Suprapubic skin (tissue), 4 donors: Measurements from ENCODE around the gene DTNB. TPM values are rescaled to one million over a fixed set of nuclear protein-coding genes. Genes with fewer than 3 reads are reported as not detected.
"Not testable (repeated sequence)": the region's sequence is repeated elsewhere in the genome, so short reads cannot be mapped to it uniquely, and the experiment has no call there.

Experiments used
- DNase-seq, 2 donors: peaks; one replicate each; pipeline ENCODE4 v3.0.0-alpha.2; 2019; ENCODE audit warnings: low spot score in 2 of 2
- H3K27ac ChIP-seq: fragments of 200-600 bp; sonication (generic); one replicate; pipeline ENCODE4 v1.5.1; 2019
- H3K27me3 ChIP-seq: fragments of 200-600 bp; sonication (generic); one replicate; pipeline ENCODE4 v1.5.1; 2019
- H3K36me3 ChIP-seq: fragments of 200-600 bp; sonication (generic); one replicate; pipeline ENCODE4 v1.5.1; 2019
- H3K4me1 ChIP-seq: fragments of 200-600 bp; sonication (generic); one replicate; pipeline ENCODE4 v1.5.1; 2019
- H3K4me3 ChIP-seq: fragments of 200-600 bp; sonication (generic); one replicate; pipeline ENCODE4 v1.5.1; 2019; ENCODE audit warnings: mild to moderate bottlenecking
- H3K9me3 ChIP-seq: fragments of 200-600 bp; sonication (generic); one replicate; pipeline ENCODE4 v1.5.1; 2019
- EP300 ChIP-seq: sonication (generic); formaldehyde crosslinking; IDR thresholded peaks from one replicate; pipeline ENCODE4 v1.6.1; 2017; ENCODE audit warnings: antibody characterized with exemption
- POLR2A ChIP-seq, 2 donors: fragments of 450-650 bp; IDR thresholded peaks; one replicate each; pipeline ENCODE4 v1.6.1; 2017; ENCODE audit warnings: antibody characterized with exemption in 2 of 2, mild to moderate bottlenecking in 2 of 2, moderate library complexity in 2 of 2
- POLR2AphosphoS5 ChIP-seq, 3 donors: sonication (generic); formaldehyde crosslinking; IDR thresholded peaks; one replicate each; pipeline ENCODE4 v1.6.1; 2017; ENCODE audit warnings: antibody characterized with exemption in 3 of 3
- WGBS: methylation state at CpG from one replicate; pipeline ENCODE4 v1.1.5; 2018; 5-methylcytosine and 5-hydroxymethylcytosine counted together
- total RNA-seq, 4 donors: library from RNA; depleted of rRNA; stranded (reverse); fragments of >200 nt; gene quantifications; one replicate each; pipeline ENCODE4 v1.1.0, GENCODE V29; 2016
- TF ChIP-seq, protein P1 (sequence below), 2 donors: fragments of 200-600 bp in 1 of 2; fragments of 450-650 bp in 1 of 2; sonication (generic) in 1 of 2; IDR thresholded peaks; one replicate each; pipeline ENCODE4 v1.5.1; 2016 to 2019; ENCODE audit warnings: antibody characterized with exemption in 2 of 2, mild to moderate bottlenecking in 1 of 2, moderate library complexity in 1 of 2

The DTNB gene
- total RNA-seq, 4 donors from 2014 or later, result 11.8 to 40.1 (median 24.1) TPM

DNA sequence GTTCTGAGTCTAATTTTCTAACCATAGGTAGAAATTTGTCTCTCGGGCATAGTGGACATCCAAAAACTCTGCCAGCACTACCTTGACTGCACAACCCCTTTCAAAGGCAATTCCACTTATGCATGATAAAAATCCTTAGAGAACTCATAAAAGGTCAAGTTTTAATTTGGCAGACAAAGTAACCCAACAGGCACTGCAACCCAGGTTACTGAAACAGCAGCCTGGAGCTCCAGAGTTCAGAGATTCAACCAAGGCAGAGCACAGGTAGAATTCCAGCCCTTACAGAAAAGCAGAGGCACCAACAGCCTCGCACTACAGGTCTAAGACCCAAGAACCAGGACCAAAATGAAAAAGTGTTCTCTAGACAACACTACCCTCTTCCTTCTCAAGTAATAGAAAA lies 1.8 kb downstream of the DTNB start:
- H3K9me3 ChIP-seq, result no peaks in the 10 kb centered on the region
- WGBS, result 61% methylated on average over 2 of the region's 2 CpGs
- peaks cover 20% of the 10 kb centered on the region for H3K4me1 ChIP-seq
- TF ChIP-seq, protein P1, sequence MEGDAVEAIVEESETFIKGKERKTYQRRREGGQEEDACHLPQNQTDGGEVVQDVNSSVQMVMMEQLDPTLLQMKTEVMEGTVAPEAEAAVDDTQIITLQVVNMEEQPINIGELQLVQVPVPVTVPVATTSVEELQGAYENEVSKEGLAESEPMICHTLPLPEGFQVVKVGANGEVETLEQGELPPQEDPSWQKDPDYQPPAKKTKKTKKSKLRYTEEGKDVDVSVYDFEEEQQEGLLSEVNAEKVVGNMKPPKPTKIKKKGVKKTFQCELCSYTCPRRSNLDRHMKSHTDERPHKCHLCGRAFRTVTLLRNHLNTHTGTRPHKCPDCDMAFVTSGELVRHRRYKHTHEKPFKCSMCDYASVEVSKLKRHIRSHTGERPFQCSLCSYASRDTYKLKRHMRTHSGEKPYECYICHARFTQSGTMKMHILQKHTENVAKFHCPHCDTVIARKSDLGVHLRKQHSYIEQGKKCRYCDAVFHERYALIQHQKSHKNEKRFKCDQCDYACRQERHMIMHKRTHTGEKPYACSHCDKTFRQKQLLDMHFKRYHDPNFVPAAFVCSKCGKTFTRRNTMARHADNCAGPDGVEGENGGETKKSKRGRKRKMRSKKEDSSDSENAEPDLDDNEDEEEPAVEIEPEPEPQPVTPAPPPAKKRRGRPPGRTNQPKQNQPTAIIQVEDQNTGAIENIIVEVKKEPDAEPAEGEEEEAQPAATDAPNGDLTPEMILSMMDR (IDR thresholded peaks at IDR 0.05), result no peak
- TF ChIP-seq EP300 (no peak), POLR2AphosphoS5 (IDR thresholded peaks at IDR 0.05) (no peak), POLR2A (IDR thresholded peaks at IDR 0.05) (no peak)
- H3K27ac ChIP-seq, result no peak overlapping the region
- DNase-seq, result no peak
- H3K36me3 ChIP-seq, result no peaks in the 10 kb centered on the region
- peak overlapping the region; percentile 98 for H3K4me3 ChIP-seq
- no peaks in the 10 kb centered on the region for H3K27me3 ChIP-seq

GRCh38 chr2:25669520-25669919 lies 3.9 kb downstream of the DTNB start:
- Histone ChIP-seq H3K36me3 (no peaks in the 10 kb centered on the region), H3K27me3 (no peaks in the 10 kb centered on the region), H3K4me3 (no peak overlapping the region), H3K27ac (no peak overlapping the region), H3K4me1 (peaks cover 27% of the 10 kb centered on the region), H3K9me3 (no peaks in the 10 kb centered on the region)
- no peak for DNase-seq
- TF ChIP-seq POLR2A (IDR thresholded peaks at IDR 0.05) (no peak), POLR2AphosphoS5 (IDR thresholded peaks at IDR 0.05) (no peak), EP300 (no peak)
- TF ChIP-seq, protein P1 (IDR thresholded peaks at IDR 0.05), result no peak
- WGBS, result 88% methylated on average over 7 of the region's 7 CpGs

DNA sequence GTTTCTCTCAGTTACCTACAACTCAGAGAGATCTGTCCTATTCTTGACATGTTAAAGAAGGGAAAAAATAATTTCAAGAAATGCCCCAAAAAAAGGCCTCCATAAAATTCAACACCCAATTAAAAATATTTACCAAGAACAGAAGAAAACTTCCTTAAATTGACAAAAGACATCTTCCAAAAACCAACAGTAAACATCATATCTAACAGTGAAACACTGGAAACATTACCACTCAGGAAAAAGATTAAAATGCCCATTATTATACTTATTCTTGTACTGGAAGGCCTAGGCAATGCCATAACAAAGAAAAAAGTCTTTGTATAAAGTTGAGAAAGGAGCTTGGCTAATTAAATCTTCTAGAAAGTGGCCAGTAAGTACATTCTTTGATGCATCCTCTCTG lies 7.2 kb downstream of the DTNB start:
- Histone ChIP-seq H3K27me3 (no peaks in the 10 kb centered on the region), H3K4me1 (peaks cover 11% of the 10 kb centered on the region), H3K27ac (no peak overlapping the region), H3K36me3 (no peaks in the 10 kb centered on the region), H3K9me3 (no peaks in the 10 kb centered on the region), H3K4me3 (no peak overlapping the region)
- no peak for DNase-seq
- TF ChIP-seq POLR2AphosphoS5 (IDR thresholded peaks at IDR 0.05) (no peak), EP300 (no peak), POLR2A (IDR thresholded peaks at IDR 0.05) (no peak)
- TF ChIP-seq, protein P1 (IDR thresholded peaks at IDR 0.05), result no peak

DNA sequence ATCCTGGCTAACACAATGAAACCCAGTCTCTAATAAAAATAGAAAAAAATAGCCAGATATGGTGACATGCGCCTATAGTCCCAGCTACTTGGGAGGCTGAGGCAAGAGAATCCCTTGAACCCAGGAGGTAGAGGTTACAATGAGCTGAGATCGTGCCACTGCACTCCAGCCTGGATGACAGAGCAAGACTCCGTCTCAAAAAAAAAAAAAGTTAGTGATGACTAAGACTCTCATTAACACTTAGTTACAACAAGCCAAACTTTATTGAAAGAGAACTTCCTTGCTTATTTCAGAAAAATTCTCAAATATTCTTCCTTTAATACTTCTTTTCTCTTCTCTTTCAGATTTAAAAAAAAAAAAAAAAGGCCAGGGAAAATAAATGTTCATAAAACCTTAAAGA lies 7.9 kb downstream of the DTNB start:
- not testable (repeated sequence) for H3K4me3 ChIP-seq, H3K9me3 ChIP-seq, DNase-seq, H3K27ac ChIP-seq, H3K36me3 ChIP-seq, H3K27me3 ChIP-seq
- peaks cover 11% of the 10 kb centered on the region for H3K4me1 ChIP-seq
- 49% methylated on average over 3 of the region's 3 CpGs for WGBS

GRCh38 chr2:25664965-25665307 lies 8.4 kb downstream of the DTNB start:
- 43% methylated on average over 4 of the region's 4 CpGs for WGBS
- Histone ChIP-seq H3K9me3 (no peaks in the 10 kb centered on the region), H3K4me3 (no peak overlapping the region), H3K27me3 (no peaks in the 10 kb centered on the region), H3K27ac (no peak overlapping the region), H3K36me3 (no peaks in the 10 kb centered on the region), H3K4me1 (peaks cover 11% of the 10 kb centered on the region)
- DNase-seq, result no peak
- TF ChIP-seq EP300 (no peak), POLR2A (IDR thresholded peaks at IDR 0.05) (no peak), POLR2AphosphoS5 (IDR thresholded peaks at IDR 0.05) (no peak)
- TF ChIP-seq, protein P1 (IDR thresholded peaks at IDR 0.05), result no peak

- Histone ChIP-seq H3K36me3 (no peaks in the 10 kb centered on the region), H3K27ac (no peak overlapping the region), H3K4me3 (no peak overlapping the region), H3K4me1 (peaks cover 11% of the 10 kb centered on the region), H3K9me3 (no peaks in the 10 kb centered on the region), H3K27me3 (no peaks in the 10 kb centered on the region)
- WGBS, result 30% methylated on average over 9 of the region's 9 CpGs
- TF ChIP-seq, protein P1 (IDR thresholded peaks at IDR 0.05), result peak; percentile 39 to 55
- no peak for TF ChIP-seq EP300
- no peak for DNase-seq
Observed at GRCh38 chr2:25664183-25664964, 9.0 kb downstream of the DTNB start.
